Astrocyte of the cerebellum (primary cell): Measurements from ENCODE around the gene CHN1.

Experiments used
- DNase-seq: peaks from one replicate; pipeline ENCODE4 v3.0.0-alpha.2; 2011; ENCODE audit warnings: low read depth
- H3K4me3 ChIP-seq: 2 replicates; pipeline ENCODE4 v1.5.1; 2011; ENCODE audit warnings: mild to moderate bottlenecking, low read depth, low read length, moderate library complexity
- in situ Hi-C: cut with HindIII; loops from 2 replicates; pipeline ENCODE4 v1.10.0; 2017; ENCODE audit warnings: low sequenced_read_pairs
- TF ChIP-seq, protein P1 (sequence below): IDR thresholded peaks from 2 replicates; pipeline ENCODE4 v1.5.1; 2012; ENCODE audit warnings: low read length, low read depth, moderate library complexity, mild to moderate bottlenecking; ENCODE audit errors: missing control alignments

Gene CHN1

DNA sequence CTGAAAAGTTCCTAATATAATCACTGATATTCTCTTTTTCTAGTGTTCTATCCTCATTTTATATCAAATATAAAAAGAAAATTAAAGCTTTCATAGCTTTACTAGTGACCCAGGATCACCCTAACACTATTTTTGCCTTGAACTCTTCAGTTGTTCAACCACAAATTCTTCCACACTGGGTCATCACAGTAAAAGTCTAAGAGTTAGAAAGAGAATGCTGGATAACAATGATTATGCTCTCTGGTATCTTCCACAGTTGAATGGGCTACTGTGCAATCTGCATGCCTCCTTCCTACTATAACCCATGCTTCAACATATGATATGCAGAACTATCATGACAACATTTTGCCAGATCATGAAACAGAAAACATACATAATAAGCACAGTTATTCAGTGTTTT lies 32.3 kb downstream of the CHN1 start:
- DNase-seq: no peak
- H3K4me3 ChIP-seq: no peak overlapping the region
- TF ChIP-seq, protein P1, sequence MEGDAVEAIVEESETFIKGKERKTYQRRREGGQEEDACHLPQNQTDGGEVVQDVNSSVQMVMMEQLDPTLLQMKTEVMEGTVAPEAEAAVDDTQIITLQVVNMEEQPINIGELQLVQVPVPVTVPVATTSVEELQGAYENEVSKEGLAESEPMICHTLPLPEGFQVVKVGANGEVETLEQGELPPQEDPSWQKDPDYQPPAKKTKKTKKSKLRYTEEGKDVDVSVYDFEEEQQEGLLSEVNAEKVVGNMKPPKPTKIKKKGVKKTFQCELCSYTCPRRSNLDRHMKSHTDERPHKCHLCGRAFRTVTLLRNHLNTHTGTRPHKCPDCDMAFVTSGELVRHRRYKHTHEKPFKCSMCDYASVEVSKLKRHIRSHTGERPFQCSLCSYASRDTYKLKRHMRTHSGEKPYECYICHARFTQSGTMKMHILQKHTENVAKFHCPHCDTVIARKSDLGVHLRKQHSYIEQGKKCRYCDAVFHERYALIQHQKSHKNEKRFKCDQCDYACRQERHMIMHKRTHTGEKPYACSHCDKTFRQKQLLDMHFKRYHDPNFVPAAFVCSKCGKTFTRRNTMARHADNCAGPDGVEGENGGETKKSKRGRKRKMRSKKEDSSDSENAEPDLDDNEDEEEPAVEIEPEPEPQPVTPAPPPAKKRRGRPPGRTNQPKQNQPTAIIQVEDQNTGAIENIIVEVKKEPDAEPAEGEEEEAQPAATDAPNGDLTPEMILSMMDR: no peak
- in situ Hi-C loops: loop anchor here (5.0 kb wide), 2 partner anchors 46 to 101 kb away; no protein-coding TSS in a partner anchor

DNA sequence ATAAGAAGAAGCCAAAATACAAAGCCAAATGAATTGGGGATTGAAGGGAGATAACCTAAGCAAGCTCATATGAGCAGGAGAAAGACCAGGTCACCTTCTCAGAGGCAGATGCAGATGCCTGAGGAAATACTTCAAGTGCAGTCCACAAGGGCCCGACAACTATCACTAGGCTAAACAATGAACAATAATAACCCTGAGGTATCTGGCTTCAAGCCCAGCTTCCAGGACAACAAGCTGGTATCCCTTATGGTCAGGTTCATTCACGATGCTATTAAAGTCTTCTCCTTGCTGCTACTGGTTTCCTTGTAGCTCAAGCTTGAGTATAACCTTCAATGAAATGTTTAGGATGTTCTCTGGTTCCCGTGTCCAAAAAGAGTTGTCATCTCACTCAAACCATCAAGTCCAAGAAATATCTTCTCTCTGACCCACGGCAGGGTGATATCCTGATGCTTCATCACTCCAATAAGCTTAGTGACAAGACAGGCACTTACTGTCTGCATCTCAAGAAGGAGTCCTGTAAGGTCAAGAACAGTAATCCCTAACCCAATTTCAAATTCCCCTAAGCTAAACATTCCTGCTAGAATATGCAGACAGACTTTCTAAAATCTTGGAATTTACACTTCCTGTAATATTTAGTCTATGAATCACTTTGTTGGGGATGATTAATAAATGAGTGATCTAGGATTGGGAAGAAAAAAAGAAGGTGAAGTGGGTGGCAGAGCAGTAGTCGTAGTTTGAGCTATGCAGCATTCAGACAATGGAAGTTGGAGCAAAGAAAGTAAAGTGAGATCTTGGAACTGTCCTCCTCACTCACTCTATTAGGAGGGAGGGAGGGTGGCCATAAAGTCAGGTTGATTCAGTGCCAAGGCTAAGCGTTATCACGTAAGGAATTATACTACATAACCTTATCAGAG lies 33.1 kb downstream of the CHN1 start:
- DNase-seq: peak; percentile 49
- in situ Hi-C loops: loop anchor here (5.0 kb wide), 2 partner anchors 45 to 100 kb away; no protein-coding TSS in a partner anchor
- H3K4me3 ChIP-seq: no peak overlapping the region
- TF ChIP-seq, protein P1: no peak

DNA sequence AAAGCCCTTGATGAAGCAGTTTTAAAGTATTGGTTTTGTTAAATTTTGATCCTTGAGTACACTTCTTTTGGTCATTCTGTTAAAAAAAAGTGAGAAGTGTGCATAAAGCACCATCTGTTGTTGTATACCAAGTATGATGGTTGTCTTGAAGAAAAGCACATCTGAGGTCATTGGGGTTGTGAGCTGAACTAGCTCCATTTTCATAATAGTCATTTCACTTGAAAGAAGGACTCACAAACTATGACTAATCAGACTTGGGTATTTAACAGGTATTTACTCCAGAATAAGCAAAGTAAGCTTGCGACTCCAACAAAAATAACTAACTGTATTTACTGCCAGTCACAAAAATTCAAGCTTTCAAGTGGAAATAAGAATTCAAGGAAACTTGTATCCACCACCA lies 35.1 kb downstream of the CHN1 start:
- in situ Hi-C loops: loop anchor here (5.0 kb wide), 2 partner anchors 43 to 98 kb away; no protein-coding TSS in a partner anchor
- no peak for DNase-seq
- TF ChIP-seq, protein P1: no peak
- no peak overlapping the region for H3K4me3 ChIP-seq

GRCh38 chr2:174969091-174969734 lies 36.0 kb downstream of the CHN1 start:
- TF ChIP-seq, protein P1: no peak
- in situ Hi-C loops: no loop called here
- no peak overlapping the region for H3K4me3 ChIP-seq
- DNase-seq: no peak

DNA sequence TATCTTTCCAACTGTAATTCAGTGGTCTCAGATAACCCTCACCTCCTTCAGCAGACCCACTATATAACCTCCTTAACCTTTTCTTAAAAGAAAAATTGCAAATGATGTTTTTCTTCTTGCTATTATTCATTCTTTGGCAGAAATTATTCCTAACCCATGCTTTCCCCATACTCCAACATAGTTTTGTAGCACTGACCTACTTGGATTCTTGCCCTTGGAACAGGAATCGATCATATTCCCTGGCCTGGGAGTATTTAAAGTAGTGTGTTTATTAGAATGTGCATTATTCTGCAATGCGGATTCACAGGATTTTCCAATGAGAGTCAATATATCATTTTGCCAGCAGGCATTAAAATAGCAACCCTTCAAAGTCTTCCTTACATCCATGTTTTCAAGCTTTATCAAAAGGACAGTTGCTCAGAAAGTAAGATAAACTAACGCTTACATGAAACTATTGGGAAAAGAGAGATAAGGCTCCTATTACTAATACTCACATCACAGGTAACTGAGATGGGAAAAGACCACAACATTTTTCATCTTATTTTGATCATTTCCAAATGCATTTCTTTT lies 37.4 kb downstream of the CHN1 start:
- in situ Hi-C loops: no loop called here
- DNase-seq: no peak
- TF ChIP-seq, protein P1: no peak

DNA sequence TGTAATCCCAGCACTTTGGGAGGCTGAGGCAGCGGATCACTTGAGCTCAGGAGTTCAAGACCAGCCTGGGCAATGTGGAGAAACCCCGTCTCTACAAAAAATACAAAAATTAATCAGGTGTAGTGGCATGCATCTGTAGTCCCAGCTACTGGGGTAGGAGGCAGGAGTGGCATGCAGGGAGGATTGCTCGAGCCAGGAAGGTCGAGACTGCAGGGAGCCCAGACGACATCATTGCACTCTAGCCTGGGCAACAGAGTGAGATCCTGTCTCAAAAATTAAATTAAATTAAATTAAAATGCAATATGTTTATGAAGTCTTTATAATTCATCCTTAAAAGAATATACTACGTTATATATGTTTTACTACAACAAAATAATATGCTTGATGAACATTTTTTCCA lies 38.1 kb downstream of the CHN1 start:
- TF ChIP-seq, protein P1: no peak

More for the DNA sequence above, 37.4 kb downstream of the CHN1 start:
- H3K4me3 ChIP-seq: no peak overlapping the region

More for the DNA sequence above, 38.1 kb downstream of the CHN1 start:
- DNase-seq: no peak
- in situ Hi-C loops: no loop called here
- no peak overlapping the region for H3K4me3 ChIP-seq
